Measurements from ENCODE around the gene ALX1. TPM values are rescaled to one million over a fixed set of nuclear protein-coding genes. Genes with fewer than 3 reads are reported as not detected.

ALX1 gene
- total RNA-seq, 1 experiment from 2014 or later, result 41.7 TPM

Other genes with a start within 250 kb of the ALX1 start
- gene TSPAN19, start 243.9 kb upstream of the ALX1 start, total RNA-seq (2014; rRNA removed; shearing (Covaris generic)), result 0.48 and 0.69 TPM in 2 replicates
- gene LRRIQ1, start 243.9 kb upstream of the ALX1 start, total RNA-seq (2014; rRNA removed; shearing (Covaris generic)), result 0.90 and 0.95 TPM in 2 replicates

Measured in SK-MEL-5 (cell line).